NB4 (cell line): Measurements from ENCODE around the gene FKBP11.

Experiments used
- MYC ChIP-seq: IDR thresholded peaks from 2 replicates; pipeline ENCODE4 v1.6.1; 2011; ENCODE audit warnings: low read depth, low read length
- TF ChIP-seq, protein P1 (sequence below): IDR thresholded peaks from one replicate; pipeline ENCODE4 v1.5.1; 2012; ENCODE audit warnings: low read depth, low read length

GRCh38 chr12:48882972-48883304 is 42.4 kb downstream of the FKBP11 start:
- TF ChIP-seq, protein P1, sequence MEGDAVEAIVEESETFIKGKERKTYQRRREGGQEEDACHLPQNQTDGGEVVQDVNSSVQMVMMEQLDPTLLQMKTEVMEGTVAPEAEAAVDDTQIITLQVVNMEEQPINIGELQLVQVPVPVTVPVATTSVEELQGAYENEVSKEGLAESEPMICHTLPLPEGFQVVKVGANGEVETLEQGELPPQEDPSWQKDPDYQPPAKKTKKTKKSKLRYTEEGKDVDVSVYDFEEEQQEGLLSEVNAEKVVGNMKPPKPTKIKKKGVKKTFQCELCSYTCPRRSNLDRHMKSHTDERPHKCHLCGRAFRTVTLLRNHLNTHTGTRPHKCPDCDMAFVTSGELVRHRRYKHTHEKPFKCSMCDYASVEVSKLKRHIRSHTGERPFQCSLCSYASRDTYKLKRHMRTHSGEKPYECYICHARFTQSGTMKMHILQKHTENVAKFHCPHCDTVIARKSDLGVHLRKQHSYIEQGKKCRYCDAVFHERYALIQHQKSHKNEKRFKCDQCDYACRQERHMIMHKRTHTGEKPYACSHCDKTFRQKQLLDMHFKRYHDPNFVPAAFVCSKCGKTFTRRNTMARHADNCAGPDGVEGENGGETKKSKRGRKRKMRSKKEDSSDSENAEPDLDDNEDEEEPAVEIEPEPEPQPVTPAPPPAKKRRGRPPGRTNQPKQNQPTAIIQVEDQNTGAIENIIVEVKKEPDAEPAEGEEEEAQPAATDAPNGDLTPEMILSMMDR: no peak
- TF ChIP-seq MYC: no peak
